ENCODE measurements around the gene HYAL3. TPM values are rescaled to one million over a fixed set of nuclear protein-coding genes. Genes with fewer than 3 reads are reported as not detected.

Gene HYAL3
- total and polyA plus RNA-seq, 2 of the 13 experiments (the other 11 are each of a cell fraction or from before 2014, with no cell fraction given), result 5.5 to 10.4 TPM

- CTCF ChIA-PET (ENCODE audit: low intra/inter-chr PET ratio, low total read pairs), result no interaction called here
- 86% methylated on average over 14 of the region's 14 CpGs for WGBS (ENCODE audit: low lambda C conversion rate)
- Histone ChIP-seq H3K27me3 (ENCODE audit: control insufficient read depth in 1 of 2, insufficient read depth in 2 of 2, low read length in 2 of 2) (peaks cover 1 to 2% of the 10 kb centered on the region in 2 experiments; a peak in 1 of 5 replicates), H4K20me1 (ENCODE audit: insufficient read depth, low read length) (no peaks in the 10 kb centered on the region; the same call in 1 of the 2 replicates), H3K79me2 (ENCODE audit: insufficient read depth, low read length) (peaks cover 22% of the 10 kb centered on the region), H3K27ac (ENCODE audit: extremely low read length, insufficient read depth, low read length) (no peak overlapping the region), H3K4me2 (ENCODE audit: low read depth, low read length) (no peak overlapping the region), H3K9me3 (ENCODE audit: low read length) (no peaks in the 10 kb centered on the region), H3K4me1 (ENCODE audit: insufficient read depth, low read length) (peaks cover 59% of the 10 kb centered on the region), H3K36me3 (replicated peaks in 1 of 2; ENCODE audit: control insufficient read depth in 1 of 2, insufficient read depth in 2 of 2, low read length in 2 of 2) (0 out of 5 replicates have a peak, but pooled peaks cover 0 to 1% of the 10 kb centered on the region in 2 experiments), H2AFZ (ENCODE audit: low read length) (no peak overlapping the region), H3K9ac (ENCODE audit: insufficient read depth, low read depth, low read length) (no peak overlapping the region), H3K4me3 (replicated peaks in 1 of 3; ENCODE audit: insufficient read depth in 1 of 3, low read depth in 2 of 3, low read length in 3 of 3) (no peak overlapping the region)
- ATAC-seq (no peak), FAIRE-seq (no peak), DNase-seq (ENCODE audit: low spot score) (no peak)
- in situ Hi-C loops (cut with HindIII; ENCODE audit: extremely low pct_ligation_motif_present, low pct_unique_long_range_greater_than_20kb), result loop anchor here (10.0 kb wide), 1 partner anchor 205 kb away; no protein-coding TSS in a partner anchor
- intact Hi-C loops (cut with micrococcal nuclease; ENCODE audit: unreplicated experiment), result loop anchor here (10.0 kb wide), 1 partner anchor 205 kb away; no protein-coding TSS in a partner anchor
- POLR2A ChIA-PET, result no interaction called here
- no TSS peak for BruUV-seq (replicated peaks)
- TF ChIP-seq DPF2 (CRISPR knock-in tag; IDR thresholded peaks at IDR 0.05; ENCODE audit: borderline replicate concordance, low read depth) (no peak), ELF1 (CRISPR knock-in tag; IDR thresholded peaks at IDR 0.05) (no peak), ZKSCAN1 (IDR thresholded peaks at IDR 0.05; ENCODE audit: low read length) (no peak), FOXJ3 (CRISPR knock-in tag; IDR thresholded peaks at IDR 0.05; ENCODE audit: borderline replicate concordance) (no peak), NCOA2 (CRISPR knock-in tag; IDR thresholded peaks at IDR 0.05) (no peak), ZNF770 (CRISPR knock-in tag; IDR thresholded peaks at IDR 0.05) (no peak), PCBP1 (IDR thresholded peaks at IDR 0.05; ENCODE audit: borderline replicate concordance, low read depth, low read length) (no peak), DNMT1 (CRISPR knock-in tag; IDR thresholded peaks at IDR 0.05) (no peak), ZNF446 (CRISPR knock-in tag; IDR thresholded peaks at IDR 0.05) (no peak), ZBTB34 (CRISPR knock-in tag; IDR thresholded peaks at IDR 0.05) (no peak)
- TF ChIP-seq, protein P1, sequence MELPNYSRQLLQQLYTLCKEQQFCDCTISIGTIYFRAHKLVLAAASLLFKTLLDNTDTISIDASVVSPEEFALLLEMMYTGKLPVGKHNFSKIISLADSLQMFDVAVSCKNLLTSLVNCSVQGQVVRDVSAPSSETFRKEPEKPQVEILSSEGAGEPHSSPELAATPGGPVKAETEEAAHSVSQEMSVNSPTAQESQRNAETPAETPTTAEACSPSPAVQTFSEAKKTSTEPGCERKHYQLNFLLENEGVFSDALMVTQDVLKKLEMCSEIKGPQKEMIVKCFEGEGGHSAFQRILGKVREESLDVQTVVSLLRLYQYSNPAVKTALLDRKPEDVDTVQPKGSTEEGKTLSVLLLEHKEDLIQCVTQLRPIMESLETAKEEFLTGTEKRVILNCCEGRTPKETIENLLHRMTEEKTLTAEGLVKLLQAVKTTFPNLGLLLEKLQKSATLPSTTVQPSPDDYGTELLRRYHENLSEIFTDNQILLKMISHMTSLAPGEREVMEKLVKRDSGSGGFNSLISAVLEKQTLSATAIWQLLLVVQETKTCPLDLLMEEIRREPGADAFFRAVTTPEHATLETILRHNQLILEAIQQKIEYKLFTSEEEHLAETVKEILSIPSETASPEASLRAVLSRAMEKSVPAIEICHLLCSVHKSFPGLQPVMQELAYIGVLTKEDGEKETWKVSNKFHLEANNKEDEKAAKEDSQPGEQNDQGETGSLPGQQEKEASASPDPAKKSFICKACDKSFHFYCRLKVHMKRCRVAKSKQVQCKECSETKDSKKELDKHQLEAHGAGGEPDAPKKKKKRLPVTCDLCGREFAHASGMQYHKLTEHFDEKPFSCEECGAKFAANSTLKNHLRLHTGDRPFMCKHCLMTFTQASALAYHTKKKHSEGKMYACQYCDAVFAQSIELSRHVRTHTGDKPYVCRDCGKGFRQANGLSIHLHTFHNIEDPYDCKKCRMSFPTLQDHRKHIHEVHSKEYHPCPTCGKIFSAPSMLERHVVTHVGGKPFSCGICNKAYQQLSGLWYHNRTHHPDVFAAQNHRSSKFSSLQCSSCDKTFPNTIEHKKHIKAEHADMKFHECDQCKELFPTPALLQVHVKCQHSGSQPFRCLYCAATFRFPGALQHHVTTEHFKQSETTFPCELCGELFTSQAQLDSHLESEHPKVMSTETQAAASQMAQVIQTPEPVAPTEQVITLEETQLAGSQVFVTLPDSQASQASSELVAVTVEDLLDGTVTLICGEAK (IDR thresholded peaks at IDR 0.05), result no peak
- TF ChIP-seq, protein P1 (CRISPR knock-in tag; IDR thresholded peaks at IDR 0.05), result no peak
Measured at GRCh38 chr3:50339485-50340146, 40.4 kb upstream of the HYAL3 start.
